Measurements from ENCODE around the gene KLK3. TPM values are rescaled to one million over a fixed set of nuclear protein-coding genes. Genes with fewer than 3 reads are reported as not detected.

Gene KLK3
- total and polyA plus RNA-seq, 2 of the 8 experiments (the other 6 are each of a cell fraction or from before 2014, with no cell fraction given): 0.08 TPM; not detected in 1

GRCh38 chr19:50894478-50895356 lies 40.0 kb downstream of the KLK3 start (continued):
- TF ChIP-seq CHD7 (IDR thresholded peaks at IDR 0.05; ENCODE audit: insufficient replicate concordance, low read length) (no peak), SIN3A (conservative IDR thresholded peaks at IDR 0.05 in 1 of 2, IDR thresholded peaks at IDR 0.05 in 1 of 2; ENCODE audit: low read depth in 1 of 2, low read length in 2 of 2) (no peak)

All from H1 (cell line).